Mucosa of stomach (tissue), 1 donor: ENCODE measurements around the gene DCUN1D4.
A peak's percentile ranks its signal among the peaks of the same experiment; 100 is the strongest.
"Not testable (repeated sequence)": the region's sequence is repeated elsewhere in the genome, so short reads cannot be mapped to it uniquely, and the experiment has no call there.

Source experiments
- H3K27me3 ChIP-seq: one replicate; pipeline ENCODE4 v1.7.0; 2013; ENCODE audit warnings: mild to moderate bottlenecking, low read length; ENCODE audit not compliant: control insufficient read depth, insufficient read depth
- H3K36me3 ChIP-seq: one replicate; pipeline ENCODE4 v1.7.0; 2013; ENCODE audit warnings: low read length; ENCODE audit not compliant: control insufficient read depth, insufficient read depth
- H3K4me1 ChIP-seq: one replicate; pipeline ENCODE4 v1.7.0; 2013; ENCODE audit warnings: mild to moderate bottlenecking, low read length; ENCODE audit not compliant: control insufficient read depth, insufficient read depth
- H3K4me3 ChIP-seq: one replicate; pipeline ENCODE4 v1.7.0; 2013; ENCODE audit warnings: low read length
- H3K9ac ChIP-seq: one replicate; pipeline ENCODE4 v1.7.0; 2013; ENCODE audit warnings: mild to moderate bottlenecking, low read length, moderate library complexity
- H3K9me3 ChIP-seq: one replicate; pipeline ENCODE4 v1.7.0; 2013; ENCODE audit warnings: mild to moderate bottlenecking, low read length, moderate library complexity; ENCODE audit not compliant: control insufficient read depth
- donor health status: Pancreatic carcinoma.

DCUN1D4 gene

DNA sequence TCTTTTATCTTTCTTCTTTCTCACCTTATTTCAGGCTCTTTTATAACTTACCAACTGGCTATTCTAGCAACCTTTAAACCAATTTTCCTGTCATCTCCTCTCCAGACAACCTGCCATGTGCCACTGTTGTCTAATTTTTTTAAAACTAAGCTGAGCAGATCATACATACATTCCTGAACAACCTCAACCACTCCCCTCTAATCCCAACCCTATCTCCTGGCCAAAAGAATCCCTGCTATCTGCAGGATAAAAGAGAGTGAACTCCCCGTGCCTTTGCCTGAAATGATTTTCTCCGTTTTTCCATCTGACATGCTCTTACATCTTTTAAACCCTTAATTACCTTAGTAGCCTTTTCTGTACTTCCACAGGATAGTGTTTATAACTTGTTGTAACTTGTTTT is 35.5 kb downstream of the DCUN1D4 start:
- Histone ChIP-seq H3K4me3 (no peak overlapping the region), H3K36me3 (no peaks in the 10 kb centered on the region), H3K9me3 (no peaks in the 10 kb centered on the region), H3K27me3 (no peaks in the 10 kb centered on the region), H3K4me1 (no peaks in the 10 kb centered on the region), H3K9ac (no peak overlapping the region)

GRCh38 chr4:51880016-51880915 is 37.3 kb downstream of the DCUN1D4 start:
- Histone ChIP-seq H3K36me3 (no peaks in the 10 kb centered on the region), H3K4me1 (no peaks in the 10 kb centered on the region), H3K4me3 (no peak overlapping the region), H3K9me3 (no peaks in the 10 kb centered on the region), H3K9ac (no peak overlapping the region), H3K27me3 (no peaks in the 10 kb centered on the region)

DNA sequence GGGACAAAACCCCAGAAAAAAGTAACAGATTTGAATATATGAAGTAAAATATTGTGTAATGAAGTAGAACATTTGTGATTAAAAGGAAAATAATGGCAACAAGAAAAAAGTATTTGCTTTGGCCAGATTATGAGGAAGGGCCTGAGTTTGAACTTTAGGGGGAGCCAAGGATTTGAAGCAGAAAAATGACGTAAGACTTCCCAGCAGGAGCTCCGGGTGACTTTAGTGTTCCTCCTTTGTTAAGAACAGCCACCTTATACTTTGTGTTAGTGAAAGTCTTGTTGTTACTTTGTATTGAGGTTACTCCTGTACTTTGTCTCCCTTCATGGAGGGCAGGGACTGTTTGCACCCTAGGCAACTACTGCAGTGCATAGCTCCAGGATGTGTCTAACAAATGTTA is 41.1 kb downstream of the DCUN1D4 start:
- Histone ChIP-seq H3K9ac (no peak overlapping the region), H3K36me3 (no peaks in the 10 kb centered on the region)

DNA sequence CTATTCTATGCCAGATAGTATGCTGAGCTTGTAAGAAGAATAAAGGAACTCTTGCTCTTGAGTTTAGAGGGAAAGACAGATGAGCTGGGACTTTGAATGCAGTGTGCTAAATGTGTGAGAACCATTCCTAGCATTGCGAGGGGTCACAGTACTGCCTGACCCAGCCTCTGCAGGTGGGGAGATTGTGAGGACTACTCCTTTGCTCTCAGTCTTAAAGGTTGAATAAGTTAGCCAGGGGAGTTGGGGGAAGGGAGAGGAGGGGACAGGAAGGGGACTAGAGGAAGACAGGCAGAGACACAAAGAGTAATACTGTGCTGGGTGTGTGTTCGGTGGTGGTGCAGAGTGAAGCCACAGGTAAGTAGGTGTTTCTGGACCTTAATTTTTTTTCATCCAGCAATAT is 41.7 kb downstream of the DCUN1D4 start:
- Histone ChIP-seq H3K4me3 (no peak overlapping the region), H3K9me3 (no peaks in the 10 kb centered on the region), H3K27me3 (no peaks in the 10 kb centered on the region), H3K4me1 (no peaks in the 10 kb centered on the region), H3K9ac (no peak overlapping the region), H3K36me3 (no peaks in the 10 kb centered on the region)

More for the DNA sequence above, 41.1 kb downstream of the DCUN1D4 start:
- Histone ChIP-seq H3K4me1 (no peaks in the 10 kb centered on the region), H3K27me3 (no peaks in the 10 kb centered on the region), H3K9me3 (no peaks in the 10 kb centered on the region), H3K4me3 (no peak overlapping the region)

- H3K27me3 ChIP-seq, result no peaks in the 10 kb centered on the region
Measured at GRCh38 chr4:51885363-51885762, 42.4 kb downstream of the DCUN1D4 start.

DNA sequence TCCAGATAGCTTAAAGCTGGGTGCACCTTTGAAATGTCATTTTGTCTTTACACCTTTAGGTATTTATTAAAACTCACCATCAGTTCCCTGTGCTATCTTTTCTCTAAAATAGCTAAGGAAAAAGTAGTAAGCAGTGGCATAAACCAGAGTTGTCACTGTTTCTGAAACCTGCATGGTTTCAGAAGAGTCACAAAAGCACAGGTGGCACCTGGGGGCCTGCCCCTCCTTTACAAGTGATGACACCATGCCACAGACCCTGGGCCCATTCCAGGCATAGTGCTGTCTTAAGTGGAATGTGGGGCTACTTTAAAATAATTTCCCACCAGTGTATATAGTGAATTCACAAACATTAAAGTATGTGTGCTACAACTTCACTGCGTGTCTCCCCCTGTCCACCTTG is 47.8 kb downstream of the DCUN1D4 start:
- Histone ChIP-seq H3K36me3 (no peaks in the 10 kb centered on the region), H3K9ac (no peak overlapping the region), H3K9me3 (no peaks in the 10 kb centered on the region)

More at GRCh38 chr4:51885363-51885762, 42.4 kb downstream of the DCUN1D4 start:
- H3K36me3 ChIP-seq, result no peaks in the 10 kb centered on the region
- no peak overlapping the region for H3K4me3 ChIP-seq
- H3K9me3 ChIP-seq, result no peaks in the 10 kb centered on the region
- H3K4me1 ChIP-seq, result no peaks in the 10 kb centered on the region
- peak overlapping the region; percentile 17 for H3K9ac ChIP-seq

DNA sequence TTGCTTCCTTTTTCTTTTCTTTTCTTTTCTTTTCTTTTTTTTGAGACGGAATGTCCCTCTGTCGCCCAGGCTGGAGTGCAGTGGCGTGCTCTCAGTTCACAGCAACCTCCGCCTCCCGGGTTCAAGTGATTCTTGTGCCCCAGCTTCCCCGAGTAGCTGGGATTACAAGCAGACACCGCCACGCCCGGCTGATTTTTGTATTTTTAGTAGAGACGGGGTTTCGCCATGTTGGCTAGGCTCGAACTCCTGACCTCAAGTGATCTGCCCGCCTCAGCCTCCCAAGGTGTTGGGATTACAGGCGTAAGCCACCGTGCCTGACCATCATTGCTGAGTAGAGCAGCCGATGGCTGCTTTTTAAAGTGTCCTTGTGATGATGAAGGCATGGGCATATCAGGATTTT is 50.4 kb downstream of the DCUN1D4 start:
- not testable (repeated sequence) for H3K4me1 ChIP-seq, H3K4me3 ChIP-seq, H3K27me3 ChIP-seq, H3K36me3 ChIP-seq, H3K9ac ChIP-seq, H3K9me3 ChIP-seq

More for the DNA sequence above, 47.8 kb downstream of the DCUN1D4 start:
- Histone ChIP-seq H3K27me3 (no peaks in the 10 kb centered on the region), H3K4me3 (no peak overlapping the region), H3K4me1 (peaks cover under 1% of the 10 kb centered on the region)

DNA sequence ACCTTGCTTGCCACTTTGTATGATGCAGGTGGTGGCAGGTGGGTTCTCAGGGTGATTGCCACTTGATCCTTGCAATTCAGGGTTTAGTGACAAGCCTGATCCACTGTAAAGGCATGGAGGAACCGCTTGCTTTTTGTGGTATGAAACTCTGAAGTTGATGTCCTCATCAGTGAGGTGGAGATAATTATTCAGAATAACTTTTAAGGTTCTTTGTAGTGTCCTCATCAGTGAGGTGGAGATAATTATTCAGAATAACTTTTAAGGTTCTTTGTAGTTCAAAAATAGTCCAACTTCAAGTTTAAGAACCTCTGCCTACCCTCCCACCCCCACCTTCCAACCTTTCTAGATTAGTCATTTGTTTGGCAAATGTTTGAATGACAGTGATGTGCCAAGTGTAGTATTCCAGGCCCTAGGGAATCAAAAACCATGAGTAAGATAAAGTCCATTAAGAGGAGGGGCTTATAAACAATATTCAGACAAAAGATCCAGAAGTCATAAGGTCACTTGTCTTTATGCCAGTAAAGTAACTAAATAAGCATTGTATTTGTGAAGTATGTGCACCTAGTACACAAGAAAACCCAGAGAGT is 51.2 kb downstream of the DCUN1D4 start:
- Histone ChIP-seq H3K27me3 (no peaks in the 10 kb centered on the region), H3K9ac (no peak overlapping the region), H3K9me3 (no peaks in the 10 kb centered on the region), H3K4me3 (no peak overlapping the region), H3K36me3 (no peaks in the 10 kb centered on the region), H3K4me1 (peaks cover 6% of the 10 kb centered on the region)

- Histone ChIP-seq H3K9ac (no peak overlapping the region), H3K27me3 (no peaks in the 10 kb centered on the region), H3K9me3 (no peaks in the 10 kb centered on the region), H3K36me3 (no peaks in the 10 kb centered on the region), H3K4me1 (peaks cover 6% of the 10 kb centered on the region), H3K4me3 (no peak overlapping the region)
Measured at GRCh38 chr4:51895158-51895557, 52.2 kb downstream of the DCUN1D4 start.

GRCh38 chr4:51895816-51896408 is 53.0 kb downstream of the DCUN1D4 start:
- Histone ChIP-seq H3K4me3 (no peak overlapping the region), H3K9me3 (no peaks in the 10 kb centered on the region), H3K4me1 (peaks cover 6% of the 10 kb centered on the region), H3K9ac (no peak overlapping the region), H3K36me3 (no peaks in the 10 kb centered on the region), H3K27me3 (no peaks in the 10 kb centered on the region)

GRCh38 chr4:51901363-51901762 is 58.4 kb downstream of the DCUN1D4 start:
- Histone ChIP-seq H3K9me3 (no peaks in the 10 kb centered on the region), H3K27me3 (no peaks in the 10 kb centered on the region), H3K9ac (no peak overlapping the region), H3K4me3 (no peak overlapping the region), H3K4me1 (peaks cover 9% of the 10 kb centered on the region), H3K36me3 (no peaks in the 10 kb centered on the region)
